ENCODE data around the gene PRTFDC1. TPM values are rescaled to one million over a fixed set of nuclear protein-coding genes. Genes with fewer than 3 reads are reported as not detected.
"Not testable (repeated sequence)": the region's sequence is repeated elsewhere in the genome, so short reads cannot be mapped to it uniquely, and the experiment has no call there.

The PRTFDC1 gene
- total RNA-seq, 1 experiment from 2014 or later, result 7.9 TPM

- in situ Hi-C loops (cut with HindIII; ENCODE audit: low pct_unique_long_range_greater_than_20kb, low sequenced_read_pairs), result no loop called here
- DNase-seq (ENCODE audit: low read depth), result no peak
Observed at GRCh38 chr10:24947304-24948097, 4.9 kb downstream of the PRTFDC1 start.

- in situ Hi-C loops (cut with HindIII; ENCODE audit: low pct_unique_long_range_greater_than_20kb, low sequenced_read_pairs), result no loop called here
- DNase-seq (ENCODE audit: low read depth), result peak; percentile 51
Observed at GRCh38 chr10:24944512-24945255, 7.7 kb downstream of the PRTFDC1 start.

DNA sequence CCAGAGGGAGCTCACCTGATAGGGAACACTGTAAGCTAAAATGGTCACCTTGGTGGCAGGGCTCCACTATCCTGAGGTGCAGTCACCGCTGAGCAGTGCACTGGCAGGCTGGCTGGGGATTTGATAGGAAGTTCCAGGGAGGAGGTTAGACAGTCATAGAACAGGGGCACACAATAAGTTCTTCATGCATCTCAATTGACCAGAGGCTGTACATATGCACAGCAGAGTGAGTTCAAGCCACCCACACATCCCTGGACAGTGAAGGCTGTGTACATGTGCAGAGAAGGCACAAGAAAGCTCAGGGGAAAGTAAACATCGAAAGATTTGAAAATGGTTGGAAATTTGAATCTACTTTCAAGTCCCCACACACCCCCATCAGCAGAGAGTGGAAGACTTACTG is 13.9 kb downstream of the PRTFDC1 start:
- no peak for DNase-seq (ENCODE audit: low read depth)
- in situ Hi-C loops (cut with HindIII; ENCODE audit: low pct_unique_long_range_greater_than_20kb, low sequenced_read_pairs), result no loop called here

DNA sequence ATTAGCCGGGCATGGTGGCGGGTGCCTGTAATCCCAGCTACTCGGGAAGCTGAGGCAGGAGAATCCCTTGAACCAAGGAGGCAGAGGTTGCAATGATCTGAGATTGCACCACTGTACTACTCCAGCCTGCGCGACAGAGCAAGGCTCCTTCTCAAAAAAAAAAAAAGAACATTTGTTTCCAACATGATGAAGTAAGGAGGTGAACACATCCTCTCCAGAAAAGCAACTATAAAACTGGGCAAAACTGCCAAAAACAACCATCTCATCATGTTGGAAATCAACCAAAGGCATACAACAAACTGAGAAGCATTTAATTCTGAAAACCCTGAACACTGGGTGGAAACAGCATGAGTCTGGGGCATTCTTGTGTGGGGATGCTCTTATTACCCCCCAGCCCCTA is 14.3 kb downstream of the PRTFDC1 start:
- DNase-seq (ENCODE audit: low read depth), result no peak
- in situ Hi-C loops (cut with HindIII; ENCODE audit: low pct_unique_long_range_greater_than_20kb, low sequenced_read_pairs), result no loop called here

GRCh38 chr10:24935504-24936292 is 16.7 kb downstream of the PRTFDC1 start:
- in situ Hi-C loops (cut with HindIII; ENCODE audit: low pct_unique_long_range_greater_than_20kb, low sequenced_read_pairs), result no loop called here

DNA sequence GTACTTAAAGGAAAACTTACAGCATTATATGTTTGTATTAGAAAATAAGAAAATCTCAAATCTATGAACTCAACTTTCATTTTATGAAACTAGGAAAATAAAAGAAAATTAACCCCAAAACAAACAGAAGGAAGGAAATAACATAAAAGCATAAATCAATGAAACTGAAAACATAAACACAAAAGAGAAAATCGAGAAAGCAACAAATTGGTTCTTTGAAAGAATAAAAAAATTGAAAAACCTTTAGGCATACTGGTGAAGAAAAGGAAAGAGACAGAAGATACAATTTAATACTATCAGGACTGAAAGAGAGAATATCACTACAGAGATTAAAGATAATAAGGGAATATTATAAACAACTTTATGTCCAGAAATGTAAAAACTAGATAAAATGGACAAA is 21.2 kb downstream of the PRTFDC1 start:
- no peak for DNase-seq (ENCODE audit: low read depth)
- in situ Hi-C loops (cut with HindIII; ENCODE audit: low pct_unique_long_range_greater_than_20kb, low sequenced_read_pairs), result no loop called here

More at GRCh38 chr10:24935504-24936292, 16.7 kb downstream of the PRTFDC1 start:
- DNase-seq (ENCODE audit: low read depth), result no peak

DNA sequence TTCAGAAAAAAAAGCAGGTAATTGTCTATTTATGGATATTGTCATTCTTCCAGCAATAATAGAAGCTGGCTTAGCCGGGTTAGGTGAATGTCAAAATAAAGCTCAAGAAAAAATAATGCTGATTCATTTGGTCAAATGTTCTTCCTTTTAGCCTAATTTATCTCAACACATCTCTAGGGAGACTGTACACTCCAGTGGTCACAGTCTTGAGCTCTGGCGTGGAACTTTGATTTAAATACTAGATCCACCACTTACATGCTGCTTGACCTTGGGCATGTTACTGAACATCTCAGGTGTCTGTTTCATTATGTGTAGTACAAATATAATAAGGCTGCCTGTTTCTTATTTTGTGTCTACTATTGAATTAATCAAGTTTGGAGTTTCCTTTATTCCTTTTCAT is 22.0 kb downstream of the PRTFDC1 start:
- peak; percentile 82 for DNase-seq (ENCODE audit: low read depth)

DNA sequence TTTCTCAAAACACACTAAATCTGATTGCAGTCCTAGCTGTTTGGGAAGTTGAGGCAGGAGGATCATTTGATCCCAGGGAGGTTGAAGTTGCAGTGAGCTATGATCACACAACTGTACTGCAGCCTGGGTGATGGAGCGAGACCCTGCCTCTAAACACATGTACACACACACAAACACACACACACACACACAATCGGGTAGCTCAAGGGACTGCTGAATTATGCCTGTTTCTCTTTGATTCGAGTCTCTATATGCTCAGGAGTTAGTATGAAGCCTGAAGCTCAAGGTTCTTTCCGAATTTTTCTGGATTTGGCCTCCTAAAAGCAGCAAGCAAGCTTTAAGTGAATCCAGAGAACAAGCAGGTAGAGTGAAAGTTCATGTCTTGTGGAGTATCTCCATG is 22.5 kb downstream of the PRTFDC1 start:
- in situ Hi-C loops (cut with HindIII; ENCODE audit: low pct_unique_long_range_greater_than_20kb, low sequenced_read_pairs), result no loop called here

More for the DNA sequence above, 22.0 kb downstream of the PRTFDC1 start:
- in situ Hi-C loops (cut with HindIII; ENCODE audit: low pct_unique_long_range_greater_than_20kb, low sequenced_read_pairs), result no loop called here

GRCh38 chr10:24929056-24929544 is 23.3 kb downstream of the PRTFDC1 start:
- DNase-seq (ENCODE audit: low read depth), result no peak
- in situ Hi-C loops (cut with HindIII; ENCODE audit: low pct_unique_long_range_greater_than_20kb, low sequenced_read_pairs), result no loop called here

More for the DNA sequence above, 22.5 kb downstream of the PRTFDC1 start:
- DNase-seq (ENCODE audit: low read depth), result peak; percentile 20

GRCh38 chr10:24928163-24928562 is 24.2 kb downstream of the PRTFDC1 start:
- no peak for DNase-seq (ENCODE audit: low read depth)
- in situ Hi-C loops (cut with HindIII; ENCODE audit: low pct_unique_long_range_greater_than_20kb, low sequenced_read_pairs), result no loop called here

- no peak for DNase-seq (ENCODE audit: low read depth)
- in situ Hi-C loops (cut with HindIII; ENCODE audit: low pct_unique_long_range_greater_than_20kb, low sequenced_read_pairs), result no loop called here
Observed at GRCh38 chr10:24926557-24926956, 25.8 kb downstream of the PRTFDC1 start.

DNA sequence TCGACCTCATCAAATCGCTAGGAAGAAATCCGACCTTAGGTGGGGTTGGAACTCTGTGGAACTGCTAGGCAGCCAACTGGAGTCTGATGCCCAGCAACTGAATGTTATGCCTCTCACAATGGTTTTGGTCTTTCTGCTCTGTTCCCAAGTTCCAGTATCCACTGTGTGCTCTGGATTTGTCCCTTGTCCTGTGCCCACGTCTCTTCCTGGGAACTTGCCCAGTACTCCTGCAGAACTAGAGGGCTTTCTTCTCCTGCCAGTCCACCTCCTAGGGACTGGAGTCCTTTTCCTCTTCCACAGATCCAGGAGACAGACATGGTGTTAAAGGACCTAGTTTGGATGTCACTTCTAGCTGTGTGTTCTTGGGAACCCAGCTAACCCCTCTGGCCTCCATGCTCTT is 26.6 kb downstream of the PRTFDC1 start:
- no peak for DNase-seq (ENCODE audit: low read depth)

GRCh38 chr10:24924483-24924882 is 27.9 kb downstream of the PRTFDC1 start:
- DNase-seq (ENCODE audit: low read depth); in situ Hi-C loops (cut with HindIII; ENCODE audit: low pct_unique_long_range_greater_than_20kb, low sequenced_read_pairs): not testable (repeated sequence)

More for the DNA sequence above, 26.6 kb downstream of the PRTFDC1 start:
- in situ Hi-C loops (cut with HindIII; ENCODE audit: low pct_unique_long_range_greater_than_20kb, low sequenced_read_pairs), result no loop called here

GRCh38 chr10:24922222-24922868 is 30.1 kb downstream of the PRTFDC1 start:
- in situ Hi-C loops (cut with HindIII; ENCODE audit: low pct_unique_long_range_greater_than_20kb, low sequenced_read_pairs); DNase-seq (ENCODE audit: low read depth): not testable (repeated sequence)

DNA sequence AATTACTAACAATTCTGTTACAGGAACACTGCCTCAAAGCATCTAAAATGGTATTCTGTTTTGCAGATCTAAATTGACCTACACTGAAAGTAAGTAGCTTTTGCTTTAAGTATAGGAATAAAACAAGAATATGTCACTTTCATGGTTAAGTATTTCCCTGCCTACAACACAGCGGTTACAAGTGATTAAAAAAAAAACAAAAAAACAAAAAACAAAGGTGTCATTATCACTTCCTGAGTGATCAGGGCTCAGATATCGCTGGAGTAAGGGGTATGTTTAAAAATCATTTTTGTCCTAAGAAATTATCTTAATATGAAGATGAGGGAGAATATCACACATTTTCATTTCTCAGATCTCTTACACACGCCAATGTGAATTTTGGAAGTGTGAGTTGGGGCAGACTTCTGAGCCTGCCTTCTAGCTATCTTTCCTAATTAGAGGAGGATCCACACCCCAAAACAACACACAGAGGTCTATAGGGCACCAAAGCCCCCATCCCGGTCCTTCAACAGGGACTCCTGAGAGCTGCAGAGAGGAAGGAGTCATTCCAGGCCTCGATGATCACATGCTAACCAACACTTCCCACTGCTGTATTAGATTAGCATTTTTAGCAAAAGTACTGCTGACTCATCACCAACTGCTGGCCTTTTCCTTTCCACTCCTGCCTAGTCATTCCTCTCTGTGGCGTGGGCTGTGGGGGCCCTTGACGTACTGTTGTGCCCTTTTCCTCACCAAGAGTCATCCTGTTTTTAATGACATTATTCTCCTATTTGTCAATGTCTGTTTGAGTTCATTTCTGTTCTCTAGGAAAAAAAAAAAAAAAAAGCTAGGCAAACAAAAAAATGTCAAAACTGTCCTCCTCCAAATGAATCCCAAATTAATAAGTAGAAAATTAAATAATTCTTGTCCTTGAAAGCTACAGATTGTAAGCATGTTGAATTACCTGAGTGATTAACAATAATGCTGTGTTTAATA is 31.2 kb downstream of the PRTFDC1 start:
- in situ Hi-C loops (cut with HindIII; ENCODE audit: low pct_unique_long_range_greater_than_20kb, low sequenced_read_pairs), result no loop called here
- peak; percentile 89 for DNase-seq (ENCODE audit: low read depth)

- in situ Hi-C loops (cut with HindIII; ENCODE audit: low pct_unique_long_range_greater_than_20kb, low sequenced_read_pairs); DNase-seq (ENCODE audit: low read depth): not testable (repeated sequence)
Observed at GRCh38 chr10:24920192-24920591, 32.2 kb downstream of the PRTFDC1 start.

- DNase-seq (ENCODE audit: low read depth); in situ Hi-C loops (cut with HindIII; ENCODE audit: low pct_unique_long_range_greater_than_20kb, low sequenced_read_pairs): not testable (repeated sequence)
Observed at GRCh38 chr10:24919629-24920028, 32.8 kb downstream of the PRTFDC1 start.

Measured in Caki2 (cell line).